22Rv1 (cell line): ENCODE measurements around the gene NPSR1.

Experiments
- H3K27ac ChIP-seq: fragments of 450-650 bp; 2 replicates; pipeline ENCODE4 v1.5.1; 2017
- CTCF ChIP-seq: fragments of 450-650 bp; IDR thresholded peaks from 2 replicates; pipeline ENCODE4 v1.5.1; 2017; ENCODE audit warnings: mild to moderate bottlenecking
- ZFX ChIP-seq: fragments of 450-650 bp; IDR thresholded peaks from 2 replicates; pipeline ENCODE4 v1.6.1; 2017; ENCODE audit warnings: antibody characterized with exemption, borderline replicate concordance

NPSR1 gene

GRCh38 chr7:34821932-34822558 is 164.0 kb downstream of the NPSR1 start:
- no peak overlapping the region for H3K27ac ChIP-seq
- no peak for TF ChIP-seq ZFX
- TF ChIP-seq CTCF: no peak

GRCh38 chr7:34823650-34824258 is 165.7 kb downstream of the NPSR1 start:
- TF ChIP-seq CTCF: peak; percentile 99
- no peak for TF ChIP-seq ZFX
- H3K27ac ChIP-seq: no peak overlapping the region

- no peak overlapping the region for H3K27ac ChIP-seq
- no peak for TF ChIP-seq ZFX
- no peak for TF ChIP-seq CTCF
Measured at GRCh38 chr7:34825221-34825620, 167.2 kb downstream of the NPSR1 start.

- no peak overlapping the region for H3K27ac ChIP-seq
- TF ChIP-seq ZFX: no peak
- TF ChIP-seq CTCF: no peak
Measured at GRCh38 chr7:34830390-34830789, 172.4 kb downstream of the NPSR1 start.

- H3K27ac ChIP-seq: no peak overlapping the region
- no peak for TF ChIP-seq ZFX
Measured at GRCh38 chr7:34831436-34831835, 173.4 kb downstream of the NPSR1 start.

- H3K27ac ChIP-seq: no peak overlapping the region
- no peak for TF ChIP-seq ZFX
- no peak for TF ChIP-seq CTCF
Measured at GRCh38 chr7:34832020-34832419, 174.0 kb downstream of the NPSR1 start.

GRCh38 chr7:34835901-34836600 is 178.0 kb downstream of the NPSR1 start:
- no peak overlapping the region for H3K27ac ChIP-seq
- no peak for TF ChIP-seq ZFX
- no peak for TF ChIP-seq CTCF
